Right cardiac atrium (tissue), 5 donors: ENCODE data around the gene SREBF2. TPM values are rescaled to one million over a fixed set of nuclear protein-coding genes. Genes with fewer than 3 reads are reported as not detected.

ENCODE experiments used
- microRNA-seq, 2 donors: library from miRNA; unstranded; fragments of <30 nt; microRNA quantifications; one replicate each; pipeline ENCODE4 v1.2.0, GENCODE V29; 2020 to 2021
- polyA plus RNA-seq: library from polyadenylated mRNA; stranded (reverse); fragments of 200-250 nt; gene quantifications from one replicate; pipeline ENCODE4 v1.2.3, GENCODE V29; 2013
- total RNA-seq, 4 donors: library from RNA; stranded (reverse); fragmentation: NEBNext Ultra II Directional; extraction: Animal tissue kit (Norgen Biotek cat#: 25700); gene quantifications; one replicate each; pipeline ENCODE4 v1.2.1, GENCODE V29; 2021
- donor health status: healthy with polysubstance abuse.
- donor health status: DM: no; HTN: yes; CAD: no.
- donor health status: DM: no; HTN: no; CAD: no.
- donor health status: DM: no; HTN: yes; CAD: no; lungs with severe emphysema.
- donor health status: DM: yes; HTN: yes; CAD: no.

SREBF2 gene
- total and polyA plus RNA-seq, 5 donors = 71.2 to 119 (median 99.9) TPM

Small RNAs within 50 kb of the gene (microRNA-seq; reads per million reads assigned to microRNA genes)
- gene MIR33A = 20.6 to 78.7 reads per million in 2 donors

Other genes with a start within 250 kb of the SREBF2 start
- 10 to 100 TPM; 12.6 to 21.4 (median 18.3) TPM for gene PMM1, start 243.3 kb upstream of the SREBF2 start, total RNA-seq
- gene PMM1, start 243.3 kb upstream of the SREBF2 start, polyA plus RNA-seq = 19.1 TPM
- gene DESI1, start 212.1 kb upstream of the SREBF2 start, total RNA-seq = 10 to 100 TPM; 56.5 to 90.7 (median 74.8) TPM
- 86.4 TPM for gene DESI1, start 212.1 kb upstream of the SREBF2 start, polyA plus RNA-seq
- 100 to 1,000 TPM; 160 to 183 (median 173) TPM for gene XRCC6, start 211.8 kb upstream of the SREBF2 start, total RNA-seq
- gene XRCC6, start 211.8 kb upstream of the SREBF2 start, polyA plus RNA-seq = 144 TPM
- 100 to 1,000 TPM; 195 to 233 (median 216) TPM for gene SNU13, start 144.2 kb upstream of the SREBF2 start, total RNA-seq
- gene SNU13, start 144.2 kb upstream of the SREBF2 start, polyA plus RNA-seq = 246 TPM
- 1 to 10 TPM in 2 of 4 donors, under 1 TPM in 2; 0.64 to 1.3 (median 1.1) TPM for gene MEI1, start 133.6 kb upstream of the SREBF2 start, total RNA-seq
- 0.34 TPM for gene MEI1, start 133.6 kb upstream of the SREBF2 start, polyA plus RNA-seq
- 1 to 10 TPM; 4.1 to 6.6 (median 5.1) TPM for gene CCDC134, start 32.4 kb upstream of the SREBF2 start, total RNA-seq
- gene CCDC134, start 32.4 kb upstream of the SREBF2 start, polyA plus RNA-seq = 2.2 TPM
- 1 to 10 TPM; 1.1 to 8.5 (median 2.6) TPM for gene SHISA8, start 82.0 kb downstream of the SREBF2 start, total RNA-seq
- 0.95 TPM for gene SHISA8, start 82.0 kb downstream of the SREBF2 start, polyA plus RNA-seq
- gene TNFRSF13C, start 93.7 kb downstream of the SREBF2 start, total RNA-seq = under 1 TPM; 0.19 to 0.96 (median 0.55) TPM
- 0.41 TPM for gene TNFRSF13C, start 93.7 kb downstream of the SREBF2 start, polyA plus RNA-seq
- 1 to 10 TPM in 2 of 4 donors, not detected in 2; 1.4 to 1.8 TPM for gene CENPM, start 114.0 kb downstream of the SREBF2 start, total RNA-seq
- gene CENPM, start 114.0 kb downstream of the SREBF2 start, polyA plus RNA-seq = 0.23 TPM
- gene SEPTIN3, start 136.3 kb downstream of the SREBF2 start, total RNA-seq = under 1 TPM; 0.09 to 0.39 (median 0.14) TPM
- 0.14 TPM for gene SEPTIN3, start 136.3 kb downstream of the SREBF2 start, polyA plus RNA-seq
- gene WBP2NL, start 165.7 kb downstream of the SREBF2 start, total RNA-seq = under 1 TPM; 0.49 to 0.59 (median 0.51) TPM
- 0.20 TPM for gene WBP2NL, start 165.7 kb downstream of the SREBF2 start, polyA plus RNA-seq
- gene NAGA, start 237.7 kb downstream of the SREBF2 start, total RNA-seq = 10 to 100 TPM; 14.6 to 16.3 (median 15.4) TPM
- gene NAGA, start 237.7 kb downstream of the SREBF2 start, polyA plus RNA-seq = 9.4 TPM
- gene PHETA2, start 241.1 kb downstream of the SREBF2 start, total RNA-seq = 10 to 100 TPM in 1 of 4 donors, 1 to 10 TPM in 3; 7.4 to 11.5 (median 7.9) TPM
- 6.4 TPM for gene PHETA2, start 241.1 kb downstream of the SREBF2 start, polyA plus RNA-seq
- 100 to 1,000 TPM; 124 to 190 (median 153) TPM for gene SMDT1, start 246.6 kb downstream of the SREBF2 start, total RNA-seq
- gene SMDT1, start 246.6 kb downstream of the SREBF2 start, polyA plus RNA-seq = 188 TPM